K562 (cell line): Measurements from ENCODE around the gene HMGN1. TPM values are rescaled to one million over a fixed set of nuclear protein-coding genes. Genes with fewer than 3 reads are reported as not detected.
A peak's percentile ranks its signal among the peaks of the same experiment; 100 is the strongest.

ENCODE experiments used
- ATAC-seq: fragments of 200-7000 bp; cut with Tn5 transposase; 3 replicates; pipeline ENCODE4 v1.9.1; 2020; ENCODE audit warnings: moderate library complexity
- BruUV-seq: library from RNA; stranded (reverse); fragments of 400-500 nt; replicated peaks from 2 replicates; lab custom pipeline; 2021; lab: Mats Ljungman, UMichigan
- CTCF ChIA-PET: fragments of 300-600 bp; formaldehyde crosslinking; extraction: SDS; loops from one replicate; lab custom pipeline; 2021; ENCODE audit warnings: low intra/inter-chr PET ratio; lab: Yijun Ruan, JAX
- POLR2A ChIA-PET: fragments of 300-600, 350-650 bp; sonication (Branson Sonifier 250); formaldehyde crosslinking; extraction: SDS; loops from one replicate; lab custom pipeline; 2021; ENCODE audit warnings: antibody characterized with exemption, inconsistent platforms; lab: Yijun Ruan, JAX
- DNase-seq, 4 experiments: peaks; one replicate each; pipeline versions ENCODE4 v3.0.0 to v3.0.0-alpha.2; 2011 to 2018; ENCODE audit warnings: low spot score in 3 of 4, mixed read lengths in 3 of 4; ENCODE audit errors: extremely low read depth in 1 of 4
- FAIRE-seq: peaks from 2 replicates; lab custom pipeline; 2011; peaks lifted over from hg19 to GRCh38; lab: Jason Lieb, UNC
- H2AFZ ChIP-seq: 2 replicates; pipeline ENCODE4 v1.6.0; 2011; ENCODE audit warnings: low read depth, low read length, control low read depth, inconsistent platforms
- H3K27ac ChIP-seq: fragments of 200-600 bp; 3 replicates; pipeline ENCODE4 v1.8.0; 2011; ENCODE audit warnings: low read depth, mild to moderate bottlenecking, control low read depth, inconsistent platforms, low read length, moderate library complexity, mixed read lengths; ENCODE audit errors: extremely low read depth
- H3K27me3 ChIP-seq, 2 experiments: fragments of 300-600 bp in 1 of 2; 2 replicates in 1 of 2; 3 replicates in 1 of 2; pipeline versions ENCODE4 v1.6.0 to v1.8.0; 2011; ENCODE audit warnings: inconsistent platforms in 2 of 2, low read length in 2 of 2, mild to moderate bottlenecking in 1 of 2, mixed read lengths in 1 of 2, moderate library complexity in 1 of 2; ENCODE audit not compliant: control insufficient read depth in 2 of 2, insufficient read depth in 2 of 2
- H3K36me3 ChIP-seq: fragments of 300-600 bp; 3 replicates; pipeline ENCODE4 v1.8.0; 2011; ENCODE audit warnings: mild to moderate bottlenecking, low read length, inconsistent platforms; ENCODE audit not compliant: control insufficient read depth, insufficient read depth
- H3K4me1 ChIP-seq, 2 experiments: fragments of 200-600 bp in 1 of 2; replicated peaks in 1 of 2; 2 replicates in 1 of 2; 3 replicates in 1 of 2; pipeline versions ENCODE4 v1.5.1 to v1.8.0; 2011; ENCODE audit warnings: inconsistent platforms in 2 of 2, low read length in 2 of 2, mild to moderate bottlenecking in 1 of 2, mixed read lengths in 1 of 2, moderate library complexity in 1 of 2; ENCODE audit not compliant: control insufficient read depth in 2 of 2, insufficient read depth in 2 of 2
- H3K4me2 ChIP-seq: 2 replicates; pipeline ENCODE4 v1.6.1; 2011; ENCODE audit warnings: low read length, control low read depth, inconsistent platforms, mixed read lengths; ENCODE audit not compliant: insufficient read depth
- H3K4me3 ChIP-seq: fragments of 200-600 bp; sonication (generic), shearing (Covaris generic); 2 replicates; pipeline ENCODE4 v1.5.1; 2016; ENCODE audit warnings: control low read depth, inconsistent platforms
- H3K79me2 ChIP-seq: fragments of 200-600 bp; 3 replicates; pipeline ENCODE4 v1.8.0; 2011; ENCODE audit warnings: low read length, inconsistent platforms; ENCODE audit not compliant: control insufficient read depth, insufficient read depth
- H3K9ac ChIP-seq, 2 experiments: 2 replicates each; pipeline versions ENCODE4 v1.6.0 to v1.6.1; 2011; ENCODE audit warnings: low read depth in 2 of 2, low read length in 2 of 2, control low read depth in 1 of 2, inconsistent platforms in 1 of 2, mild to moderate bottlenecking in 1 of 2, mixed read lengths in 1 of 2; ENCODE audit not compliant: insufficient read depth in 1 of 2
- H3K9me1 ChIP-seq: one replicate; pipeline ENCODE4 v1.6.0; 2011; ENCODE audit warnings: inconsistent platforms, mild to moderate bottlenecking, low read length, moderate library complexity; ENCODE audit not compliant: control insufficient read depth, insufficient read depth
- H3K9me3 ChIP-seq: replicated peaks from 2 replicates; pipeline ENCODE4 v1.5.1; 2011; ENCODE audit warnings: low read depth, low read length, inconsistent platforms; ENCODE audit not compliant: control insufficient read depth, insufficient read depth
- H4K20me1 ChIP-seq: replicated peaks from 2 replicates; pipeline ENCODE4 v1.6.1; 2011; ENCODE audit warnings: low read length, inconsistent platforms, mixed read lengths; ENCODE audit not compliant: control insufficient read depth, insufficient read depth
- CEBPG ChIP-seq, 3 experiments: fragments of 200-800 bp in 1 of 3; sonication (Bioruptor generic) in 1 of 3; sonication (generic) in 1 of 3; formaldehyde crosslinking in 1 of 3; IDR thresholded peaks in 2 of 3; conservative IDR thresholded peaks in 1 of 3; 2 replicates each; pipeline versions ENCODE4 v1.6.1 to v1.8.0; 2016 to 2022; ENCODE audit warnings: missing compliant biosample characterization in 2 of 3, missing genetic modification characterization in 2 of 3, mild to moderate bottlenecking in 1 of 3, missing genetic modification reagents in 1 of 3
- CREBBP ChIP-seq: IDR thresholded peaks from one replicate; pipeline ENCODE4 v1.6.1; 2012; ENCODE audit warnings: low read depth, mild to moderate bottlenecking, control low read depth, inconsistent platforms, low read length
- EGR1 ChIP-seq: fragments of 450-650 bp; conservative IDR thresholded peaks from 2 replicates; pipeline ENCODE4 v1.6.1; 2017; ENCODE audit warnings: mild to moderate bottlenecking
- GMEB1 ChIP-seq: fragments of 250-450 bp; sonication (Bioruptor Pico); IDR thresholded peaks from 2 replicates; pipeline ENCODE4 v1.4.0; 2020; ENCODE audit warnings: mild to moderate bottlenecking
- SP2 ChIP-seq: IDR thresholded peaks from 2 replicates; pipeline ENCODE4 v1.6.1; 2011; ENCODE audit warnings: mild to moderate bottlenecking, low read depth, low read length, moderate library complexity; ENCODE audit not compliant: poor library complexity, severe bottlenecking; ENCODE audit errors: extremely low read depth
- ZFP1 ChIP-seq: fragments of 450-650 bp; formaldehyde crosslinking; IDR thresholded peaks from 2 replicates; pipeline ENCODE4 v1.4.0; 2020; ENCODE audit warnings: mild to moderate bottlenecking, mixed read lengths
- WGBS: fragments of 100-300 bp; shearing (Covaris generic); methylation state at CpG from one replicate; pipeline ENCODE4 v1.1.6; 2016; ENCODE audit warnings: low coverage, mixed read lengths; ENCODE audit not compliant: insufficient coverage; ENCODE audit errors: missing lambda C conversion rate; 5-methylcytosine and 5-hydroxymethylcytosine counted together
- in situ Hi-C: fragments of 300-500 bp; cut with MboI; formaldehyde crosslinking; loops from 4 replicates; pipeline ENCODE4 v1.15.0; 2018; ENCODE audit warnings: inconsistent platforms, mixed read lengths
- intact Hi-C: fragments of 100-400 bp; cut with micrococcal nuclease; formaldehyde crosslinking; loops from 2 replicates; pipeline ENCODE4 v1.14.2; 2022
- polyA plus RNA-seq, 8 experiments: library from polyadenylated mRNA; depleted of rRNA in 4 of 8; stranded (reverse) in 5 of 8; unstranded in 3 of 8; fragments of >200 nt; fragmentation: Nextera tagmentation in 2 of 8; fragmentation: Illumina TruSeq in 1 of 8; extraction: Ambion mirVana in 2 of 8; extraction: Trizol in 1 of 8; gene quantifications; 2 replicates each; pipeline versions ENCODE4 v1.2.1 to v1.2.3, GENCODE V29; 2011 to 2014; ENCODE audit warnings: inconsistent platforms in 1 of 8, missing spikeins in 1 of 8
- total RNA-seq, 7 experiments: library from RNA; depleted of rRNA in 6 of 7; stranded (reverse); fragments of >200 nt in 6 of 7; fragmentation: Illumina TruSeq in 2 of 7; extraction: Trizol in 2 of 7; gene quantifications; 2 replicates each; pipeline versions ENCODE4 v1.2.1 to v1.2.3, GENCODE V29; 2011 to 2021; ENCODE audit warnings: low replicate concordance in 1 of 7

HMGN1 gene
- total and polyA plus RNA-seq, 9 of the 15 experiments (the other 6 are each of a cell fraction or from before 2014, with no cell fraction given): 124 to 626 (median 498) TPM

- no peak for FAIRE-seq
Observed at GRCh38 chr21:39386194-39386593, 37.3 kb upstream of the HMGN1 start.

More at GRCh38 chr21:39386194-39386593, 37.3 kb upstream of the HMGN1 start:
- no peak for DNase-seq
- Histone ChIP-seq H3K4me1 (peaks cover 16 to 34% of the 10 kb centered on the region in 2 experiments), H4K20me1 (no peaks in the 10 kb centered on the region; the same call in 1 of the 2 replicates), H2AFZ (no peak overlapping the region), H3K36me3 (peaks cover 11% of the 10 kb centered on the region; the same call in 1 of the 3 replicates), H3K9me3 (no peaks in the 10 kb centered on the region), H3K27me3 (no peaks in the 10 kb centered on the region), H3K9ac (peak overlapping the region in 1 of 2 experiments; percentile 23; a peak in 1 of 4 replicates), H3K4me2 (no peak overlapping the region), H3K9me1 (no peaks in the 10 kb centered on the region), H3K4me3 (no peak overlapping the region), H3K79me2 (peaks cover 44% of the 10 kb centered on the region), H3K27ac (no peak overlapping the region)
- intact Hi-C loops (loop anchor here (5.0 kb wide), 1 partner anchor 204 kb away; the partner anchor contains the start of gene PSMG1), in situ Hi-C loops (loop anchor here (5.0 kb wide), 2 partner anchors 51 to 69 kb away; no protein-coding TSS in a partner anchor)
- CTCF ChIA-PET: no interaction called here
- ATAC-seq: no peak
- WGBS: 93% methylated on average over 13 of the region's 13 CpGs
- no TSS peak for BruUV-seq
- TF ChIP-seq ZFP1 (CRISPR knock-in tag) (no peak), GMEB1 (CRISPR knock-in tag) (no peak), EGR1 (peak; percentile 58), CEBPG (CRISPR knock-in tag; IDR thresholded peaks at IDR 0.05) (no peak), CEBPG (tag; conservative IDR thresholded peaks at IDR 0.05 in 1 of 2, IDR thresholded peaks at IDR 0.05 in 1 of 2) (no peak), SP2 (no peak), CREBBP (no peak)
- POLR2A ChIA-PET: interaction anchor here (0.6 to 1.8 kb wide), 2 partner anchors 16 to 39 kb away, joined by 3 to 7 read pairs; no protein-coding TSS in a partner anchor
